Spinal cord (tissue), 10 donors: Measurements from ENCODE around the gene ARID3B. TPM values are rescaled to one million over a fixed set of nuclear protein-coding genes. Genes with fewer than 3 reads are reported as not detected.

Experiments
- DNase-seq, 6 donors: peaks; one replicate each; pipeline versions ENCODE4 v3.0.0 to v3.0.0-alpha.2; 2013 to 2015; ENCODE audit warnings: low spot score in 6 of 6, low read depth in 4 of 6
- H3K27ac ChIP-seq: one replicate; pipeline ENCODE4 v1.5.1; 2013; ENCODE audit warnings: low read depth, low read length, control low read depth
- H3K27me3 ChIP-seq: one replicate; pipeline ENCODE4 v1.6.1; 2013; ENCODE audit warnings: low read length; ENCODE audit not compliant: control insufficient read depth, insufficient read depth
- H3K36me3 ChIP-seq: one replicate; pipeline ENCODE4 v1.6.1; 2013; ENCODE audit warnings: low read length; ENCODE audit not compliant: control insufficient read depth, insufficient read depth
- H3K4me1 ChIP-seq: one replicate; pipeline ENCODE4 v1.6.1; 2013; ENCODE audit warnings: low read length; ENCODE audit not compliant: control insufficient read depth, insufficient read depth
- H3K4me3 ChIP-seq: one replicate; pipeline ENCODE4 v1.5.1; 2013; ENCODE audit warnings: low read depth, low read length, control low read depth
- H3K9me3 ChIP-seq: one replicate; pipeline ENCODE4 v1.6.1; 2013; ENCODE audit warnings: low read length; ENCODE audit not compliant: control insufficient read depth, insufficient read depth
- WGBS: methylation state at CpG from one replicate; pipeline ENCODE4 v1.1.5; 2013; ENCODE audit warnings: missing lambda C conversion rate; ENCODE audit not compliant: insufficient coverage; 5-methylcytosine and 5-hydroxymethylcytosine counted together
- polyA plus RNA-seq, 2 donors: library from polyadenylated mRNA; unstranded; fragments of 120-200 nt; gene quantifications; one replicate each; pipeline ENCODE4 v1.2.1, GENCODE V29; 2013; ENCODE audit not compliant: insufficient read length in 2 of 2
- total RNA-seq, 2 donors: library from RNA; depleted of rRNA in 1 of 2; stranded (reverse); fragments of 120-200 nt in 1 of 2; fragments of >200 nt in 1 of 2; gene quantifications; one replicate each; pipeline versions ENCODE4 v1.2.3 to v1.2.4, GENCODE V29; 2013 to 2014
- donor health status: healthy.

ARID3B gene
- total and polyA plus RNA-seq, 4 donors, result 4.5 to 12.0 (median 6.7) TPM

DNA sequence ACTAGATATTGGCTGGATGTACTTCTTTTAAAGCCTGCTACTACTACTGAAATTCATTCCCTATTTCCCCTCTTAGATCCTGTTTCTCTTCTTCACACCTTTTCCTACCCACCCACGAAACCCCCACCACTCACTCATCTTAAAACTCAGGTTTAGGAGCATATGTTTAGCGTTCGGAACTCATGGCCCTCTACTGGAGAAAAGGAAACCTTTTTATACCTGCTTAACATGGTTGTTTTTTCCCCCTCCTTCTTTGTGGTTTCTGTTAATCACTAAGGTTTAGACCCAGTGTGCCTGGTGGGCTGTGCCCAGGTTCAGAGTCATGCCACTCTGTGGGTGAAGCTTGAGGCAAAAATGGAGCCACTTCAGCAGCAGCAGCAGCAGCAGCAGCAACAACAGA is 2.6 kb downstream of the ARID3B start:
- Histone ChIP-seq H3K9me3 (no peaks in the 10 kb centered on the region), H3K27me3 (no peaks in the 10 kb centered on the region), H3K4me3 (no peak overlapping the region), H3K4me1 (peaks cover 36% of the 10 kb centered on the region), H3K27ac (no peak overlapping the region), H3K36me3 (peaks cover 6% of the 10 kb centered on the region)
- 56% methylated on average over 3 of the region's 3 CpGs for WGBS
- DNase-seq, result peak in 1 of 6 donors; percentile 28

GRCh38 chr15:74545086-74545485 is 4.1 kb downstream of the ARID3B start:
- Histone ChIP-seq H3K27me3 (no peaks in the 10 kb centered on the region), H3K9me3 (no peaks in the 10 kb centered on the region), H3K4me1 (peaks cover 34% of the 10 kb centered on the region), H3K27ac (no peak overlapping the region), H3K4me3 (no peak overlapping the region), H3K36me3 (peaks cover 9% of the 10 kb centered on the region)
- DNase-seq, result peak in 1 of 6 donors; percentile 10

DNA sequence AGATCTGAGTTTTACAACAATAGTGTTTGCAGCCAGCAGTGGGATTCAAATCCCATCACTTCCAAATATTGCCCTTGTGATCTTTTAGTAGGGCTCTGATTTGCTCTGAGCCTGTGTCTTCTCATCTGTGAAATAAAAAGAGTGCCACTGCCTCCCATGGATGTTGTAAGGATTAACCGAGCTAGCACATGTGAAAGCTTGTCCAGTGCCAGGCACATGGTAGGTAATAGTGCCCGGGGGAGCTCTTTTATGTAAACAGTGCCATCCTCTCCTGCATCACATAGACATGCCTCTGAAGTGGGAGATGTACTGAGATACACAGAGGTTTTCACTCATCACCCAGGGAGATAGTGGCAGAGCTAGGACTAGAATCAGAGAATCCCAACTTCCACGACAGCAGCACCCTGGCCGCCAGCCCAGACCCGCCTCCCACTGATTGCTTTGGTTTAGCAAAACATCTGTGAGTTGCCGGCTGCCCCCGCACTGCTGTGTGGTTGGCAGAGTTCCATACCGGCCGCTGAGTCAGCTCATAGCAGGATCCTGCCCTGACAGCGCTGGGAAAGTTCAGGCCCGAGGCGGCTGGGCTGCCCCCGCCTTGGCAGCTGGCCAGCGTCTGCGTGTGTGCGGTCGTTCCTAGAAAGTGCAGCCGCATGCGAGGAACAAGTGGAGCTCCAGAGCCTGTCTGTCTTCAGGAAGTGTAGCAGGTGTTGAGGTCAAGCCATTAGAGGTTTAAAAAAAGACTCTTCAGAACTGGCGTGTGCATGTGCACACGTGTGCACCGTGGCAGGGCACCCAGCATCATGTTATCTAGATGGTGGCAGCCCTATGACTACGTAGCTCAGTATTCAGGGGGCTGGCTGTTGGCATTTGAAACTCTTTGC is 5.0 kb downstream of the ARID3B start:
- Histone ChIP-seq H3K9me3 (no peaks in the 10 kb centered on the region), H3K36me3 (peaks cover 14% of the 10 kb centered on the region), H3K27ac (peak overlapping the region; percentile 50), H3K27me3 (no peaks in the 10 kb centered on the region), H3K4me1 (peaks cover 31% of the 10 kb centered on the region), H3K4me3 (peak overlapping the region; percentile 4)
- peak; percentile 84 to 98 (median 90) for DNase-seq
- WGBS, result 4% methylated on average over 21 of the region's 23 CpGs

DNA sequence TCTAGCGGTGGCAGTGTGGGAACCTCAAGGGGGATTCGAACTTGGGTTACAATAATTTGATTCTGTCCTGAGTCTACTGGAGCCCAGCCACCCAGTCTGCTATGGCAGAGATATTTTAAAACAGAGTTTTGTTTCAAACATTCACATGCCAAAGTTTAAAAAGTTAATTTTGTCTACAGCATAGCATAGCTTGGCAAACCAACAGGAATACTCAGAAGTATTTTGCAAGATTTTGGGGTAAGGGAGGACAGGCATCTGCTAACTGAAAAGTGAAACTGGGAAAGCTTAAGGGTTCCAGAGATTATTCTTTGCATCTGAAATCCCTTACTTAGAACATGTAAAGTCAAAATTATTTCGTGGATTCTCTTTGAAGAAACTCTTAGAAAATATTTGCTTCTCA is 6.6 kb downstream of the ARID3B start:
- H3K4me1 ChIP-seq, result peaks cover 24% of the 10 kb centered on the region
- WGBS, result 67% methylated on average over 2 of the region's 3 CpGs
- peak in 1 of 6 donors; percentile 79 for DNase-seq

DNA sequence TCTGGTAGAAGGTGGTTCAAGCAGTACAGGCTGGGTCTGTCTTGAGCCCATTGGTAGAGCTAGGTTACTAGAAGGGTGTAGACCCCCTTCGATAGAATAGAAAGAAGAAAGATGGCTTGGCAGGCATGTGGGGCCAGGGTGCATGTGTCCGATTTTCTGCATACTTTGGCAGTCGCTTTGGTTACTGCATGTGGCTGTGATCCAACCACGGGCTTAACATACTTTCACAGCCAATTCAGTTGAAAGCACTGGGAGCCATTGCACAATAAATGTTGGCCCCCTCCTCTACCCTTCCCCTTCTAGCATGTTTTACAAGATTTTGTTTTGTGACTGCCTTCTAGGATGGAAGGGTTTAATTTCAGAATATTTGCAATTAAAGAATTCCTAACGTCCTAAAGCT is 7.2 kb downstream of the ARID3B start:
- H3K4me3 ChIP-seq, result no peak overlapping the region
- no peak overlapping the region for H3K27ac ChIP-seq
- H3K27me3 ChIP-seq, result no peaks in the 10 kb centered on the region
- peak in 2 of 6 donors; percentile 79 to 90 for DNase-seq
- peaks cover 14% of the 10 kb centered on the region for H3K36me3 ChIP-seq
- H3K9me3 ChIP-seq, result no peaks in the 10 kb centered on the region
- WGBS, result 19% methylated on average over 4 of the region's 5 CpGs
- H3K4me1 ChIP-seq, result peaks cover 24% of the 10 kb centered on the region

More for the DNA sequence above, 6.6 kb downstream of the ARID3B start:
- Histone ChIP-seq H3K9me3 (no peaks in the 10 kb centered on the region), H3K4me3 (no peak overlapping the region), H3K27ac (no peak overlapping the region), H3K27me3 (no peaks in the 10 kb centered on the region), H3K36me3 (peaks cover 14% of the 10 kb centered on the region)

GRCh38 chr15:74549816-74550215 is 8.8 kb downstream of the ARID3B start:
- Histone ChIP-seq H3K27ac (no peak overlapping the region), H3K36me3 (peaks cover 11% of the 10 kb centered on the region), H3K4me1 (peaks cover 24% of the 10 kb centered on the region), H3K4me3 (no peak overlapping the region), H3K9me3 (no peaks in the 10 kb centered on the region), H3K27me3 (no peaks in the 10 kb centered on the region)
- 100% methylated on average over 3 of the region's 5 CpGs for WGBS
- no peak for DNase-seq

GRCh38 chr15:74551714-74552113 is 10.7 kb downstream of the ARID3B start:
- Histone ChIP-seq H3K9me3 (no peaks in the 10 kb centered on the region), H3K27me3 (no peaks in the 10 kb centered on the region), H3K4me1 (peaks cover 13% of the 10 kb centered on the region), H3K4me3 (no peak overlapping the region), H3K36me3 (peaks cover 11% of the 10 kb centered on the region), H3K27ac (no peak overlapping the region)
- no peak for DNase-seq
- no CpG with 5 or more reads among the region's 3 CpGs for WGBS

DNA sequence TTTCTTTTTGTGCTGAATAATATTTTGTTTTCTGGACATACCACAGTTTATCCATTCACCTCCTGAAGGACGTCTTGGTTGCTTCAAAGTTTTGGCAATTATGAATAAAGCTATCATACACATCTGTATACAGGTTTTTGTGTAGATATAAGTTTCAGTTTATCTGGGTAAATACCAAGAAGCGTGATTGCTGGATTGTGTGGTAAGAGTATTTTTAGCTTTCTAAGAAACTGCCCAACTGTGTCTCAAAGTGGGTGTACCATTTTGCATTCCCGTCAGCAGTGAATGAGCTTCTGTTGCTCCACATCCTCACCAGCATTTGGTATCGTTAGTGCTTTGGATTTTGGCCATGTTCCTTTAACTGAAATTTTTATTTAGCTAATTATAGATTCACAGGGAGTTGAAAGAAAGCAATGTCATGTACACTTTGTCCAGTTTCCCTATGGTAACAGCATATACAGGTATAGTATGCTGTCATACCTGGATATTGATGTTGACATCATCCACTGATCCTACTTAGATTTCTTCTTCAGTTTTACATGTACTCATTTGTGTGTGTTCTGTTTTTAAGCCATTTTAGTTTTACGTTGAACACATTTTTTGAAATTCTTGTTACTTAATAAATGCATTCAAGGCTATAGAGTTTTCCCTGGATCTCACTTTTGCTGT is 11.9 kb downstream of the ARID3B start:
- peaks cover 9% of the 10 kb centered on the region for H3K4me1 ChIP-seq
- peaks cover 11% of the 10 kb centered on the region for H3K36me3 ChIP-seq
- WGBS, result no CpG with 5 or more reads among the region's 5 CpGs
- H3K27ac ChIP-seq, result no peak overlapping the region
- no peaks in the 10 kb centered on the region for H3K9me3 ChIP-seq
- no peak overlapping the region for H3K4me3 ChIP-seq
- peak in 1 of 6 donors; percentile 43 for DNase-seq
- H3K27me3 ChIP-seq, result no peaks in the 10 kb centered on the region

GRCh38 chr15:74555192-74555591 is 14.2 kb downstream of the ARID3B start:
- 100% methylated on average over 4 of the region's 4 CpGs for WGBS
- Histone ChIP-seq H3K9me3 (no peaks in the 10 kb centered on the region), H3K27me3 (no peaks in the 10 kb centered on the region), H3K4me1 (peaks cover 4% of the 10 kb centered on the region), H3K27ac (no peak overlapping the region), H3K36me3 (peaks cover 7% of the 10 kb centered on the region), H3K4me3 (no peak overlapping the region)
- DNase-seq, result no peak
